Measurements from ENCODE around the gene TFR2. TPM values are rescaled to one million over a fixed set of nuclear protein-coding genes. Genes with fewer than 3 reads are reported as not detected.

Gene TFR2
- total and polyA plus RNA-seq, 3 donors from 2014 or later = 0.87 to 1.5 (median 1.1) TPM

DNA sequence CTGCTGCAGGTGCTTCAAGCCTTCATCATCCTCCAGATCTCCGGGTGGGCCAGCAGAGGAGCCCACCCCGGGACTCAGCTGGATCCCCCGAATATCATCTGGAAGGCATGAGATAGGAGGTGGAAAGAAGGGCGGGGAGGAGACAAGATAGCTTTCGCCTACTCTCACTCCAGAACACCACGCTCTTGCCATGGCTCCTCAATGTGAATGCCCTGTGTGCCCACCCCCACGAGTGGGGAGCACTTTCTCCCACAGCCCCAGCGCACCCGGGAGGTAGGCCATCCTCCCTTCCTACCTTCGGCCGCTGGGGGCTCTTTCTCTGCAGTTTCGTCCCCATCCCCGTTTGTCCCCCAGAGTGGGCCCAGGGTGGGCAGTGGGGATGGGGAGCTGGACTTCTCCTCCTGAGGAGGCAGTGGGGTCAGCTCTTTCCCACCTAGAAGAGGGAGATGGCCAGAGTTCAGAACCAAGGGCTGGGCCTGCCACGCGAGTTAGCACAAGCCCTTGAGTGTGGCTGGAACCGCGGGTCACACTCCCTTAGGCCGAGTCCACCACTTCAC lies 43.8 kb upstream of the TFR2 start:
- intact Hi-C loops (cut with DNase I; ENCODE audit: low total_unique reads) = no loop called here
- TF ChIP-seq POLR2A (IDR thresholded peaks at IDR 0.05) (no peak), CTCF (IDR thresholded peaks at IDR 0.05) (no peak)
- no peaks in the 10 kb centered on the region for H3K27me3 ChIP-seq
- no peak for DNase-seq
- H3K36me3 ChIP-seq (ENCODE audit: low read depth, missing control alignments) = no peaks in the 10 kb centered on the region
- H3K9me3 ChIP-seq = no peaks in the 10 kb centered on the region
- H3K4me3 ChIP-seq = no peak overlapping the region
- H3K4me1 ChIP-seq = peaks cover 29% of the 10 kb centered on the region
- 88 to 94% methylated on average over 14 to 15 of the region's 18 CpGs for WGBS, 2 donors
- H3K27ac ChIP-seq = no peak overlapping the region

DNA sequence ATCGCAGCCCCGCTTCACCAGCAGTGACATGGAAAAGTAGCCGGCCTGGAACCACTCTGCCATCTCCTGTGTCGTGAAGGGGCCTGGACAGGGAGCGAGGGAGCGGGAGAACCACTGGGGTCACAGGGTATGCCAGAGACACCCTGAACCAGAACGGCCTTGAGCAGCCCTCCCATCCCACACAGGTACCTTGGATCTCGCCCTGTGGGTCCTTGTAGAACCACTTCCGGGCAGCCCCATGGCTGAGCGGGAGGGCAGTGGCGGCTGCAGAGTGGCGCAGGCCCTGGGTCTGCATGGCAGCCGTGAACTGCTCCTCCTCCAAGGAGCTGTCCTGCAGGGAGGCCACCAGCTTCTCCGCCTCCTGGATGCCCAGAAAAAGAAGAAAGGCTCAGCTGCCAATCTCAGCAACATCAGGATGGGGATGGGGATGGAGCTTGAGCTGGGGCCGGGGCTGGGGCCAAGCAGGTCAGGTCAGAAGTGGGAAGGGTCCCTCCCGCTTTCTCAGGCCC lies 43.2 kb upstream of the TFR2 start:
- 84 to 96% methylated on average over 5 to 16 of the region's 16 CpGs for WGBS, 2 donors
- intact Hi-C loops (cut with DNase I; ENCODE audit: low total_unique reads) = no loop called here
- peaks cover 33% of the 10 kb centered on the region for H3K4me1 ChIP-seq
- TF ChIP-seq POLR2A (IDR thresholded peaks at IDR 0.05) (no peak), CTCF (IDR thresholded peaks at IDR 0.05) (no peak)
- no peak overlapping the region for H3K4me3 ChIP-seq
- H3K36me3 ChIP-seq (ENCODE audit: low read depth, missing control alignments) = no peaks in the 10 kb centered on the region
- no peak for DNase-seq
- no peaks in the 10 kb centered on the region for H3K9me3 ChIP-seq
- no peaks in the 10 kb centered on the region for H3K27me3 ChIP-seq
- H3K27ac ChIP-seq = no peak overlapping the region

- Histone ChIP-seq H3K36me3 (ENCODE audit: low read depth, missing control alignments) (no peaks in the 10 kb centered on the region), H3K4me1 (peaks cover 39% of the 10 kb centered on the region), H3K4me3 (no peak overlapping the region), H3K27me3 (no peaks in the 10 kb centered on the region), H3K27ac (no peak overlapping the region), H3K9me3 (no peaks in the 10 kb centered on the region)
- intact Hi-C loops (cut with DNase I; ENCODE audit: low total_unique reads) = no loop called here
- DNase-seq = no peak
- WGBS, 2 donors = 93 to 97% methylated on average over 26 to 37 of the region's 37 CpGs
- TF ChIP-seq POLR2A (IDR thresholded peaks at IDR 0.05) (no peak), CTCF (IDR thresholded peaks at IDR 0.05) (no peak)
These were observed 42.5 kb upstream of the TFR2 start for GRCh38 chr7:100683659-100684533.

DNA sequence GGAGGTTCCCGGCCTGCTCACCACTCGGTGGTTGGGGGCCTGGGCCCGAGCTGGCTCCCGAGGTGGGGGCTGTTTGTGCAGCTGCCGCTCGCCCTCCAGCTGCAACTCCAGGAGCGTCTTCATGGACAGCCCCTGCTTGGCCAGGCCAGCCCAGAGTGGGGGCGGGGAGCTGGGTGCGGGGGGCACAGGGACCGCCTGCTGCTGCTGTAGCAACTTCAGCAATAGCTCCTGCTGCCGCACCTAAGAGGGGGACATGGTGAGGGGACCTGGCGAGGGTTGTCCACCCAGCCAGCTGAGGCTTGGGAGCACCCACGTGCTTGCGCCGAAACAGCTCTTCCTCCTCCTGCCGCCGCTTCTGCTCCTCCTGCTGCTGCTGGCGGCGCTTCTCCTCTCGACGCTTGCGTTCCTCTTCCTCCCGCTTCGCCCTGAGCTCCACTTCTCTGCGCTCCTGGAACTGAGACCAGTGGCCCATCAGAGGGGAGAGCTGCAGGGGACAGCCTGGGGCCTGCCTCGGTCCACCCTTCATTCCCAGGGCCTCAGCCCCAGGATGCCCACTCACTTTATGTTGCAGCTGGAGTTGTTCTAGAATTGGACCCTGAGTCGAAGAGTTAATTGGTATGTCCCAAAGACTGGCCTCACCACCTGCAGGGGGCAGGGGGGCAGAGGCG lies 41.8 kb upstream of the TFR2 start:
- Histone ChIP-seq H3K4me1 (peaks cover 32% of the 10 kb centered on the region), H3K9me3 (no peaks in the 10 kb centered on the region), H3K4me3 (no peak overlapping the region), H3K27me3 (no peaks in the 10 kb centered on the region), H3K27ac (no peak overlapping the region), H3K36me3 (ENCODE audit: low read depth, missing control alignments) (no peaks in the 10 kb centered on the region)
- intact Hi-C loops (cut with DNase I; ENCODE audit: low total_unique reads) = no loop called here
- 83 to 91% methylated on average over 11 to 28 of the region's 28 CpGs for WGBS, 2 donors
- no peak for DNase-seq
- TF ChIP-seq POLR2A (IDR thresholded peaks at IDR 0.05) (no peak), CTCF (IDR thresholded peaks at IDR 0.05) (no peak)
